Stimulated activated CD4-positive, alpha-beta T cell treated with anti-CD3 and anti-CD28 coated beads, Interleukin-4, amount 100 ng/mL, for 4 hours (primary cell): ENCODE results near the gene LRRC66.

ENCODE experiments used
- DNase-seq, 2 experiments: peaks; one replicate each; pipeline ENCODE4 v3.0.0-alpha.2; 2020

LRRC66 gene

GRCh38 chr4:52019936-52020657, at the start of gene LRRC66:
TSS of gene LRRC66 (minus strand) at chr4:52020363. CDS start at chr4:52017613, 2,750 bp downstream.
- no peak for DNase-seq

- no peak for DNase-seq
Measured at GRCh38 chr4:52069571-52069970, 49.4 kb upstream of the LRRC66 start.

- no peak for DNase-seq
Measured at GRCh38 chr4:52059372-52059771, 39.2 kb upstream of the LRRC66 start.

GRCh38 chr4:52058275-52058674, 38.1 kb upstream of the LRRC66 start:
- DNase-seq: no peak

- DNase-seq: no peak
Measured at GRCh38 chr4:52057196-52057595, 37.0 kb upstream of the LRRC66 start.

GRCh38 chr4:52054254-52054653, 34.1 kb upstream of the LRRC66 start:
- DNase-seq: no peak

GRCh38 chr4:52052475-52052780, 32.3 kb upstream of the LRRC66 start:
- DNase-seq: no peak

GRCh38 chr4:52051615-52052474, 31.7 kb upstream of the LRRC66 start:
- DNase-seq: no peak

GRCh38 chr4:52051213-52051614, 31.1 kb upstream of the LRRC66 start, which contains the start of gene SPATA18:
TSS of gene SPATA18 (plus strand) at chr4:52051304. CDS start at chr4:52051705, 401 bp downstream.
- no peak for DNase-seq

- DNase-seq: no peak
Measured at GRCh38 chr4:52049266-52049665, 29.1 kb upstream of the LRRC66 start.

- no peak for DNase-seq
Measured at GRCh38 chr4:52045028-52045427, 24.9 kb upstream of the LRRC66 start.

GRCh38 chr4:52038103-52038912, 18.1 kb upstream of the LRRC66 start, which contains the start of gene SGCB:
TSS of gene SGCB (minus strand) at chr4:52038299. CDS start at chr4:52038259, 40 bp downstream.
- DNase-seq: peak; percentile 66 to 72

GRCh38 chr4:52037689-52038102, 17.5 kb upstream of the LRRC66 start:
- DNase-seq: no peak

GRCh38 chr4:52036886-52037530, 16.8 kb upstream of the LRRC66 start:
- no peak for DNase-seq

- DNase-seq: no peak
Measured at GRCh38 chr4:52035190-52035589, 15.0 kb upstream of the LRRC66 start.

GRCh38 chr4:52032005-52032404, 11.8 kb upstream of the LRRC66 start:
- DNase-seq: no peak

- DNase-seq: no peak
Measured at GRCh38 chr4:52028970-52029369, 8.8 kb upstream of the LRRC66 start.

GRCh38 chr4:52017814-52018213, 2.3 kb downstream of the LRRC66 start:
- DNase-seq: no peak

- DNase-seq: no peak
Measured at GRCh38 chr4:52016981-52017380, 3.2 kb downstream of the LRRC66 start.

- DNase-seq: no peak
Measured at GRCh38 chr4:52015366-52015765, 4.8 kb downstream of the LRRC66 start.

- no peak for DNase-seq
Measured at GRCh38 chr4:52014903-52015302, 5.3 kb downstream of the LRRC66 start.

GRCh38 chr4:52012651-52013050, 7.5 kb downstream of the LRRC66 start:
- DNase-seq: no peak

- DNase-seq: no peak
Measured at GRCh38 chr4:52010986-52011385, 9.2 kb downstream of the LRRC66 start.
